Dermis blood vessel endothelial cell (primary cell): ENCODE data around the gene EME1. TPM values are rescaled to one million over a fixed set of nuclear protein-coding genes. Genes with fewer than 3 reads are reported as not detected.
A peak's percentile ranks its signal among the peaks of the same experiment; 100 is the strongest.
"Not testable (repeated sequence)": the region's sequence is repeated elsewhere in the genome, so short reads cannot be mapped to it uniquely, and the experiment has no call there.

ENCODE experiments used
- DNase-seq: peaks from one replicate; pipeline ENCODE4 v3.0.0; 2010
- total RNA-seq: library from RNA; depleted of rRNA; stranded (reverse); fragments of >200 nt; gene quantifications from 2 replicates; pipeline ENCODE4 v1.2.3, GENCODE V29; 2014

The EME1 gene, protein sequence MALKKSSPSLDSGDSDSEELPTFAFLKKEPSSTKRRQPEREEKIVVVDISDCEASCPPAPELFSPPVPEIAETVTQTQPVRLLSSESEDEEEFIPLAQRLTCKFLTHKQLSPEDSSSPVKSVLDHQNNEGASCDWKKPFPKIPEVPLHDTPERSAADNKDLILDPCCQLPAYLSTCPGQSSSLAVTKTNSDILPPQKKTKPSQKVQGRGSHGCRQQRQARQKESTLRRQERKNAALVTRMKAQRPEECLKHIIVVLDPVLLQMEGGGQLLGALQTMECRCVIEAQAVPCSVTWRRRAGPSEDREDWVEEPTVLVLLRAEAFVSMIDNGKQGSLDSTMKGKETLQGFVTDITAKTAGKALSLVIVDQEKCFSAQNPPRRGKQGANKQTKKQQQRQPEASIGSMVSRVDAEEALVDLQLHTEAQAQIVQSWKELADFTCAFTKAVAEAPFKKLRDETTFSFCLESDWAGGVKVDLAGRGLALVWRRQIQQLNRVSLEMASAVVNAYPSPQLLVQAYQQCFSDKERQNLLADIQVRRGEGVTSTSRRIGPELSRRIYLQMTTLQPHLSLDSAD
- total RNA-seq, result 1.0 and 4.6 TPM in 2 replicates

DNA sequence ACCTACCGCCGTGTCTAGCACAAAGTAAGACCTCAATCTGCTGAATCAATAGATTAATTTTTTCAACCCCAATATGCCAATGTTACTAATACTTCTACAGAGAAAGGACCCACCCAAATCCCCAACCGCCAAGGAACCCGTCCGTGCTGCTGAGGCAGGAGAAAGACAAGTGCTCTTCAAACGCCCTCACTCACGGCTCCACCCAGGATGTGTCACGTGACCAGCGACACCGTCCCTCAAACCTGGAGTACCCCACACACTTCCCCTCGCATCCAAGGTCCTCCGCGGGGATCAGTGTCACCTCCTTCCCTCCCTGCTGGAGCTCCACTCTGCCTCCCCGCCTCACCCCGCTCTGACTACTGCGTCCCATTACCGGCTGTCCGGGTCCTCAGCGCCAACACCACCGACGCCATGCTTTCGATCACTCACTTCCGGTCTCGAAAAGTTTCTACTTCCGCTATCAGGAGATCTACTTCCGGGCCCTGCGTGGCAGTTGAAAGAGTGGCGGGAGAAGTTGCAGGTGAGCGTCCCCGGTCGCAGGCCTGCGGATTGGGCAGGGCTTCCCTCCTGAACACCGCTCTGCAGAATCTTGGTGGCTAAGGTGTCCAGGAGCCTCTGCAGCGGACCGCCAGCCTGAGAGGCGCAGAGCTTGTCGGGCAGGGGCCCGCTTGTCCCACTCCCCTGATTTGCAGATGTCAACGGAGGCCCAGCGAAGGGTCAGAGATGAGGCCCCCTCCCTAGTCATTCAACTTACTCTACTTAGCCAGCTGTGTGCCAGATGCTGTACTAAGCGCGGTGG is at the start of gene EME1, which contains the start of gene MRPL27:
TSS of gene EME1 (plus strand) at position 472 of the 799 bp plus-strand sequence. CDS start 1,980 bp downstream, outside the sequence.
TSS of gene MRPL27 (minus strand) at position 427 of the 799 bp plus-strand sequence. CDS start at position 413, 14 bp downstream.
- DNase-seq, result peak; percentile 89

DNA sequence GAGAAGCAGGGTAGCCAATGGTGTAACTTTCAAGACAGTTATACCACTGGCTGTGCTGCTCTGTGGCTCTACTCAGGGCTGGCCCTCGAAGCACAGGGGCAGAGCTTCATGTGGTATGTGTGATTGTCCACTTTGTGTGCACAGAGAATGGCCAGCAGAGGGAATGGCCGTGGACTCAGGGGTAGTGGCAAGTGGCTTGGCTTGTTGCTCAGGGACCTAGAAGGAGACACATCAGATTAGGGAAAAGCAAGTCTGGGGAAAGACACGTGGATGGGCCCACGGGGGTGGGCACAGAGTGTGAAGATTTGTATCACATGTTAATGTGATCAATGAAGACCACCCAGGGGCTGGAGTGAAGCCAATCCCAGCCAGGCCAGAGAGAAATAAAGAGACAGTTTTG is 47.1 kb upstream of the EME1 start:
- no peak for DNase-seq

DNA sequence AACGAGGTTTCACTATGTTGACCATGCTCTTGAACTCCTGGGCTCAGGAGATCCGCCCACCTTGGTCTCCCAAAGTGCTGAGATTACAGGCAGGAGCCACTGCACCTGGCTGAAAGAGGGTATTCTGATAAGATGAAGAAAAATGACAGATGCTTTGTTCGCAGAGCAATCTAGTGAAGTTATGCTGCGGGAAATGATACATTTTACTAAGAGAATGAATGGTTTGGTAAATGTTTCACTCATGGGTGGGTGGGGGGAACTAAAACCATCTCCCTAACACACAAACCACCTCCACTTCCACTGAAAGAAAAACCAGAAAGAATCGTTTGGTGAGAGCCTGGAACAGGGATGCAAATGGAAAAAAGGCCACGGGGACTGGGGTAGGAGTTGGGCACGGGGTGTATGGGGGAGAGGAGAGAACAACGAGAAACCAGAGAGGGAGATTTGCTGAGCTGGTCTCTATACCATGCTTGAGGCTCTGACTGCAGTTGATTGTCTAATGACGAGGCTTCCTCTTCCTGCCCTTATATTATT is 46.1 kb upstream of the EME1 start:
- DNase-seq, result no peak

DNA sequence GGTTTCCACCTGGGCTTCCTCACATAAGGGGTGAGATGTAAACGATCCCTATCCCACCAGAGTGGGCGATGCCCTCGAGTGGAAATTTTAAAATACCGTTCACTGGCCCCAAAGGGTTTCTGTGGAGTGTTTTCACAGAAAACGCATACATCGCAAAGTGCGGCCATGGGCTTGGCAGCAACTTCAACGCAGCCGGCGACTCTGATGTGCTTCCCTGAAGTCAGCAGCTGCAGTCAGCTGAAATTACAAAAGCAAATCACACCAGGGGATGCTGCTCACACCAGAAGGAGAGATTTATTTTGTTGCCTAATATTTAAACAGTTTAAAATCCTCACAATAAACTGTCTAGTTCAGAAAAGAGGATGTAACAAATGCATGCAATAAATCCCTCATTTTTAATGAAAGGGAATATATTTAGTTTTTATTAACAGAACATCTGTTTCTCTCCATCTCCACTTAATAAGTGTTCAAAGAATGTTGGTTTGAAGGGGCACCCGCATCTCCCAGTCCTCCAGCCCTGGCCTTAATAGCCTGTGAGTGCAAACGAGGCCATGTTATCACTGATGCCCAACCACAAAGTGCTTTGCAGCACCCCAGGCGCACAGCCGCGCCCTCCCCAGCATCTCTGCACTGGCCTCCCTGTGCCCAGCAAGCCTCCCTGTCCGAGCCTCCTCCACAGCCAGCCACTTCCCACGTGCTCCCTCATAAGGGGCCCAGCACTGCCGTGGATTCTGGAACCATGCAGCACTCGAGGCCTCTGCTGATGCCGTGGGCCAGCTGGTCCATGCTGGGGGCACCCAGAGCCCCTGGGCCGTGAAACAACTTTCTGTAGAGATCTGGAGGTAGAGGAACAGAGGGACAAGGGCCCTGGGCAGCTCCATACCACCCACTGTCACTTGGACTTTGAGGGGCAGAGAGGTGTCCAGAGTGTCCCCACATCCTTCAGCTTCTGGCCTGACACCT is 44.4 kb upstream of the EME1 start:
- no peak for DNase-seq

DNA sequence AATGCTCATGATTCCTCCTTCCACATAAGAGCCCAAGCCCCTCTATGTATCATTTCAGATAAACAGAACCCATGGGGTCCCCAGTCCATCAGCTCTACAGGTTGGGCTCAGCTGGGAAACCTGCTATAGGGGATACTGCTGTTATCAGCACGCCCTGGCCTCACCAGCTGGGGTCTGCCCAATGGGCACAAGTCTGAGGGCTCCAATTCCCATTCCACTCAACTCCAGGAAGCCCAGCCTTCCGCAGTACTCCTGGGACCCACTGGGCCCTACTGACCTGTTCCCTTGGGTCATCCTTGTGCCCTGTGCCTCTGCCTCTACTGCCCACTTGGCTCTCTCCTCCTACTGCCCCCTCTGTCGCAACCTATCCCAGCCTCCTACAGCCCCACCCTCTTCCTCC is 43.3 kb upstream of the EME1 start:
- DNase-seq, result no peak

DNA sequence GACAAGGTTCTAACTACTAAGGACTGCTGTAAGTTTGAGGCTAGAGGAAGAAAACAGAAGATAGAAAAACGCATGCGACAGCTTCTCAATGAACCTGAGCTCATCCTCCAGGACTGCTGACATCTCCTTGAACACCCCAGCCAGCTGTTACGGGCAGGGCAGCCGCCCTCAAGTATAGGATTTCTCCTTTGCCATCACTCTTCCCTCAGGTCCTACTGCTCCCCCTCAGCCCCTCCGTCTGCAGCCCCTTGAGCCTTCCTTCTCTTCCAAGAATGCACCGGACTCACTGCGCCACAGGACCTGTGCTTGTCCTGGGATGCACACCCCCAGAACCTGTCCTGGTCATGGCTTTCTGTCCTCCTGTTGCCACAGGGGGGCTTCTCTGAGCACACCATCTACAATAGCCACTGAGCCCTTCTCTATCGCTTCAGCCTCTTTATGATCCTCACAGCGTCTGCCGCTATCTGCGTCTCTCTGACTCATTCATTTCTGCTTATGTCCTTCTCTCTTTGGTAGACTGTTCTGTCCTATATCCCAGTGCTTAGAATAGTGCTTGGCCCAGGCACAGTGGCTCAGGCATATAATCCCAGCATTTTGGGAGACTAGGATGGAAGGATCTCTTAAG is 42.8 kb upstream of the EME1 start:
- no peak for DNase-seq

DNA sequence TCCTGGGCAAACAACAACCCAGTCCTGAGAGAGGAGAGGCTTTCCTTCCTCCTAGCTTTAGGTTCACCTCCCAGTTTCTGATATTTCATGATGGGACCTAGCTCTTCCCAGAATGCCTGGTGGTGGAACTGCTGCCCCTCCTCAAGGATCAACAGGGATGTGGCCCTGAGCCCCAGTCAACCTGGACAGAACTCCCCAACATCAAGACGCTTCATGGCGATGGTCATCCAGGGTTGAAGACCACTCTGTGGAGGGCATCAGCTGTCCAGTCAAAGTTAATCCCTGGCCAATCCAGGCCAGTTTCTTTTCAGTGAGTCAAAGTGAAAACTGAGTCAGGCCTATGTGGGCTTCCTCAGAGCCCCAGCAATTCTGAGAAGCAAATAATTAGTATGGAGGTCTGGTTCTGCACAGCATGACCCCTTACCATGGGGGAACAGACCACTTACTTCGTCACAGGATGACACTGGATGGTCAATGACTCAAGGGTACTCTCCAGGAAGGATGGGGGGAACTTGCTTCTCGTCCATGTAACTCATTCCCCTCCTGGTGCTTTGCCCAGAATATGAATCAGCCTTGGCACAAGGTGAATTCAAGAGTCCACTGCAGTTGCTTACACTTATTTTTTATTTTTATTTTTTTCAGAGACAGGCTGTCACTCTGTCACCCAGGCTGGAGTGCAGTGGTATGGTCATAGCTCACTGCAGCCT is 41.8 kb upstream of the EME1 start:
- DNase-seq, result no peak

DNA sequence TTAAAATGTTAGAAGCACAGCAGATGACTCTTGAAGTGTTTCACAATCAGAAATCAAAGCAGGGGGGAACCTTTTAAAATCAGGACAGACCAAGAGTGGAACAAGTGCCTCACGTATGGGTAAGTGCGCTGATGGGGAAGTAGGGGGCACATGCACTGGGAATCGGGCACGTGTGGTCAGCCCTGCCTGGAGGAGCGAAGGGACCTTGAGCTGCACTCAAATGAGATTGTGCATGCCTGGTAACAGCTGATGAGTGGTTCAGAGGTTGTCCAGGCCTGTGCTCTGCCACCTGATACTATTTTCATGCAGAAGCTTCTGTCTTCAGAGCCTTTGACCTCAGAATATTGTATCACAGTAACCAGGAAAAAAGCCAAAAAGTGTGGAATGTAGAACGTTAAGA is 40.8 kb upstream of the EME1 start:
- no peak for DNase-seq

DNA sequence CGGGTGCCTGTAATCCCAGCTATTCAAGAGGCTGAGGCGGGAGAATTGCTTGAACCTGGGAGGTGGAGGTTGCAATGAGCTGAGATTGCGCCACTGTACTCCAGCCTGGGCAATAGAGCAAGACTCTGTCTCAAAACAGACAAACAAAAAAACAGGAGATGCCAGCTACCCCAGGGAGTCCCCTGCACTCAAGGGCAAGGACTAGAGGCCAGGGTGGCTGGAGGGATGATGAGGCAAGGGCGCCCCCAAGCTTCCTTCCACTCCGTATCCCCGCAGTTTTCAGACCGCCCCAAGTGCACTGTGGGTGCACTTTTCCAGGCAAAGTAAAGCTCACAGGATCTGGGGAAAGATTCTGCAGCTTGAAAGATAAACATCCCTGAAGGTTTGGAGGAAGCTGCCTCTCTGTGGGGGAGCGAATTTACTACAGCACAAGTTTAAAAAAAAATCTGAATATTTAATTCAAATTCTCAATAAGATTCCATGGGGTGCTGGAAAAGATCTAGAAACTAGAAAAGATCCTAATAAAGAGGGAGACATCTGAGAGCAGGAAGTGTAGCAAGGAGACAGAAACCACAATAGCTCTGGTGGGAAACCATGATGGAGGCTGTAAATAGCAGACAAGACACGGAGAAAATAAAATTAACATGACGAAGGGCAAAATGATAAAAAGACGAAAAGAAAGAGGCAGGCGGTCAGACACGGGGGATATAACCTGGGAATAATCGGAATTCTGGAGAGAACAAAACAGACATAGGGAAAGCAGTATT is 39.6 kb upstream of the EME1 start:
- not testable (repeated sequence) for DNase-seq

DNA sequence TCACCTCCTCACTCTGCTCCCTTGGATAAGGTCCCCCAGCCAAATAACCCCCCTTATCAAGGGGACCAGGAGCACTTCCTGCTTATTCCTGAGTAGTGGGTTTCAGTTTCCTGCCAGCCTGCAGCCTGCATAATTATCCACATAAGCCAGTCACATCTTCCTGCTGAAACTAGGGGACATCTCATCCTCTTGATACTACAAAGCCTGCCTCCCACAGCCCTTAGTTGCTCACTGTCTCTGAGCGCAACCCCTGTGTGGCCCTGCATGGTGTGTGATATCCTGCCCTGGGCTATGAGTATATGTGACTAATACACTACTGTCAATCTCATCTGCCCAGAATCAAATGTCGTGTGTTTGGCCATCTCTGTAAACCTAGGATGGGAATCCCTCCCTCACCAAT is 35.1 kb upstream of the EME1 start:
- no peak for DNase-seq

DNA sequence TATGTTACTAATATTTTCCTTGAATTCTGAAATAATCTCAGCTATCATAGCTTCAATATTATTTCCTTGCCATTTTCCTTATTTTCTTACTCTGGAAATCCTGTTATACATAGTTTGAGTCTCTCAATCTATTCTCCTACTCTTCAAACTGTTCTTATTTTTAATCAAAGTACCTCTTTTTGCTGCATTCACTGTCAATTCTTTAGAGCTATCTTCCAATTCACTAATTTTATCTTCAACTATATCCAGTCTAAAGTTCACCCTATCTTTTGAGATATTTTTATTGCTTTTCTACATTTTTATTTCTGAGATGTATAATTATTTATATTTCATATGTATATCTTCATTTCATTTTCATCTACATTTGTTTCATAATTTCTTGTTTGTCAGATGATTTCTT is 34.4 kb upstream of the EME1 start:
- no peak for DNase-seq

DNA sequence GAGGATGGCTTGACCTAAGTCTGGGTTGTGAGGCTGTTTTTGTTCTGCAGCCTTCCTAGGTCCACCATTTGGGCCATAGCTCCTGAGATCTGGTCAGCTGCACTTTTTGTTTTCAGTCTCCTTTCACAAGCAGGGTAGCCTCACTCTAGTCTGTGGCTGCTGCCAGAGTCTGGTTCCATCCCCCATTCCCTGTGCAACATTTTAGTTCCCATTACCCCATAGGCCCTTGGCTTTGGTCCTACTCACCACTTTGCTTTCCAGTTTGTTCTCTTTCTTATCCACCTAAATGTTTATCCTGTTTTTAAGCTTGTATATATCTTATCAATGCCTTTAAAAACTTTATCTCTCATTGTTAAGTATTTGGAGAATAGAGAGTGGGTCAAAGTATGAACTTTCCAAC is 33.6 kb upstream of the EME1 start:
- no peak for DNase-seq

DNA sequence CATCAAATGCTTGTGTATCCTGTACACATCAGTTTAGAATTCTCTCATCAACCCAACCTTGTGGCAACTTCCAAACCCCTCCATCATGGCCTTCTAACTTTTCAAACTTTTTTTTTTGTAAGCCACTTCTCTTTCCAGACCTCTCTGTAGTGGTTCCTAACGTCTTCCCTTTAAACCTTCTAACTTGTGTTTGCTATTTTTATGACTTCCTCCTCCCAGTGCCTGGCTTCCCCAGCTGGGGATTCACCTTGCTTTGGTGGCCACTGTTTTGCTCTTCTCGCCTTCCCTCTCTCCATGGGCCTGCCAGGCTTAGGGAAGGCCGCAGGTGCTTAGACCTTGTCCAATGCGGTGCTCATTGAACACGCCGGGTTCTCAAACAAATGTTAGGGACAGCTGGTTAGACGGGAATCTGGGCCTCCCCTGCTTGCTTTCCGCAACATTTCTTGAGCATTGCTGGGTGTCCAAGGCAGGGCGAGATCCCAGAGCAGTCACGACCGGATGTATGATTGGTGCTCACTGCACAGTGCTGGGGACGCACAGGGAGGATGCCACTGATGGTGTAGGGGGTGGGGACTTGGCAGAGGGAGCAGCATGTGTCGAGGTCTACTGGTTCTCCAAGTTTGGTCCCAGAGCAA is 28.2 kb upstream of the EME1 start:
- DNase-seq, result no peak

DNA sequence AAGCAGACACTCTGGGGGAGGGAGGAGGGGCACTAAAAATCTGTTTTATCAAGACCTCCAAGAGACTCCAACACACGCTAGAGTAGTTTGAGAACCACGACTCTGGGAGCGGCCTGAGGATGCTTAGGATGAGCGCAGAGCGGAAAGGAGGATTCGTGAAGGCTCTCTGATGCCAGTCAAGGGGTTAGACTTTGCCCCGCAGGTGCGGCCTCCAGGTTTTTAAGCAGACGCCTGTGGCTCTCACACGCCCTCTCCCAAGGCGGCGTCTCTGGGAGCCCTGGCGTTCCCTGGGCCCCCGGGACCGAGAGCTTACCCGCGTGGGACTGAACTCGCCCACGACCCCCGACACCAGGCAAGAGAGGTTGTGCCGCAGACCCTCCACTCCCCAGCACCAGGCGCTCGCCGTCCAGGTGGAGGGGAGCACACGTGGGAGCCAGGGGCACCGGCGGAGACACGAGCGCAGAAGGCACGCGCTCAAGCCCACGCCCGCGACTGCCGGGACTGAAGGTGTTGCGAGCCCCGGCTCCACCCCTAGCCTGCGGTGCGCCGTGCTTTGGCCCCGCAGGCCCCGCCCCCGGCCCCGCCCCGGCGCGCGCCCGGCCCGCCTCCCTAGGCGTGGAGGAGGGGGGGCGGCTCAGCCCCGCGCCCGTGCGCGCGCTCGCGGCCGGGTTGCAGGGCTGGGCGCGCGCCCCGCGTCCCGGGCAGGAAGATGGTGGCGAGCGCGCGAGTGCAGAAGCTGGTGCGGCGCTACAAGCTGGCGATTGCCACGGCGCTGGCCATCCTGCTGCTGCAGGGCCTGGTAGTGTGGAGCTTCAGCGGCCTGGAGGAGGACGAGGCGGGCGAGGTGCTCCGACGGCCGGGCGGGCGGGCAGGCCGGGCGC is 27.4 kb upstream of the EME1 start, which contains the start of gene XYLT2:
TSS of gene XYLT2 (plus strand) at position 695 of the 881 bp plus-strand sequence. CDS start at position 710, 15 bp downstream.
- DNase-seq, result peak; percentile 88

DNA sequence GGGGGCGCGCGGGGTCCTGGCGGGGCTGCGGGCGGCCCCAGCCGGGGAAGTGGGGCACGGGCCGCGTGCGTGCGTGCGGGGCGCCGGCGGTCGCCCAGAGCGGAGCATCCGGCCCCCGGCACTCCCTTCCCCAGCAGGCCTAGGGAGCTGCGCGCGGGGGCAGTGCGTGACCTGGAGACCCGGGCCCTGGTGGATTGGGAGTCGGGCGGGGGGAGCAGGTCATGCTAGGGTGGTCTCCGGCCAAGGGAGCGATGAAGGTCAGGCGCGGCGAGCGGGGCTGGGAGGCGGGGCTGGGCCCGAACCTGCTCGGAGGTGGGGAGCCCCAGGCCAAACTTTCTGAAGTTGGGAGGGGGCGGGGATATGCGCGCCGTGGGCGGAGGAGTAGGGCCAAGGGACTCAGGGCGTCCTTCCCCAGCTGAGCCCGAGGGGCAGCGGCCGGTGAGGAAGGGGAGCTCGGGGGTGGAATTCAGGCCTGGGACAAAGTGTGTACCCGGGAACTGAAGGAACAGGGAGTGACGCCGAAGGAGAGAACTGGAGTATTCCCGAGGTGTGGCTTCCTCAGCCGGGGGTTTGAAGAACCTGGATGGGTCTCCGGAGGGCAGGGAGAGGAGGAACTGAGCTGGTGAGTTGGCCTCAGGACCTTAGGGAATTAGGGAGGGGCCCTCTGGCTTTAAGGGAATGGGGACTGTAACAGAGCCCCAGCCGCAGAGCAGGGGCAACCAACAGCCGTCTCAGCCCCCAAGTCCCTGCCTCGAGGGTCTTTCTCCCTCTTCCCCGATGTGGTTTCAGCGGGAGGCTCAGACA is 26.5 kb upstream of the EME1 start:
- peak; percentile 37 for DNase-seq

DNA sequence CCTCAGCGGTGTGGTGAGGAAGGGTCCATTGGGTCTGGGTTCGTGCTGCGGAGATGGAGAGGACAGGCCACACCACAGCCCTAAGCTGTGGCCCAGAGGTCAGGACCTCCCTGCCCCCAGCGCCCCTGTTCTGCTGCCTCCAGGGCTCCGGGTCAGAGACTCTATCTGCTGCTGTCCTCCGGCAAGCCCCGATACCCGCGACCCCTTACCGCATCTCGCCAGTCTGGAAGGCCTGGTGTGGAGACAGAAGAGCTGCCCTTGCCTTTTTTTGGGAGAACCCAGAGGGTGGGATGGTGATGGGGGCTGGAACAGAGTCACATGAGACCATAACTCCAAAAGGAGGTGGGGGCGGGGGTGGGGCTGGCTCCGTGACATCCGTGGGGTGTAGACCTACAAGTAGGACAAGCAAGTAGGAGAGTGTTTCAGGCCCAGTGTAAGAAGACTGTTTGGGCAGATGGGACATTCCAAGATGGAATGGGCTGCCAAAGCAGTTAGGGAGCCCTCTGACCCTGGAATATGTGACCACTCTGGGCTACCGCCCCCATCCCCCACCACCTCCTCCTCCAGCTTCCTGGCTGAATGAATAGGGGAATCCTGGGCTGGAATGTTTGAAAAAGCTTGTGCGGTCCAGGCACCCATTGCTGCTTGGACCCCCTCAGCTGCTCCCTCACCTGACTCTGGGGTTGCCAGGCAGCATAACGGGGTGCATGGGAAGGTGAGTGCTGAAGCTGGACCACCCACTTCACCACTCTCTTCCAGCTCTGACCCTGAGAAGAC is 25.7 kb upstream of the EME1 start:
- DNase-seq, result no peak

DNA sequence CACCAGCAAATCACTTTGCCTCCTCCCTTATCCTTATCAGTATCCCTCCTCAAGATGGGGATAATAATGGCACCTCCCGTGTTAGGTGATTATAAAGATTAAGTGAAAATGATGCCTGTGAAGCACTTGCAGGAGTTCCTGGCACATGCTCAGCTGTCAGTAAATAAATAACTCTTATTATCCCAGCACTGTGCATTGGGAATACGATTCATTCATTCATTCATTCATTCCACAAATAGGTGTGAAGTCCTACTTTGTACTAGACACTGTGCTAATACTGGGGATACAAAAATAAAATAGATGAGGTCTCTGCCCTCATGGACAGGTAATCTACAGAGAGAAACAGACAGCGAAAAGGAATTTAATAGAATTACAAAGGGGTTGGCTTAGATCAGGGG is 25.1 kb upstream of the EME1 start:
- DNase-seq, result no peak
